Stomach (tissue), 9 donors: ENCODE data around the gene KIAA0040. TPM values are rescaled to one million over a fixed set of nuclear protein-coding genes. Genes with fewer than 3 reads are reported as not detected.

Experiments used
- DNase-seq, 2 donors: peaks; one replicate each; pipeline versions ENCODE4 v3.0.0 to v3.0.0-alpha.2; 2013 to 2019
- H3K27ac ChIP-seq, 5 donors: fragments of 200-600 bp in 4 of 5; sonication (generic) in 4 of 5; one replicate each; pipeline ENCODE4 v1.5.1; 2013 to 2019; ENCODE audit warnings: mild to moderate bottlenecking in 1 of 5, moderate library complexity in 1 of 5
- H3K27me3 ChIP-seq, 3 donors: fragments of 200-600 bp; sonication (generic); one replicate each; pipeline ENCODE4 v1.5.1; 2017 to 2019; ENCODE audit warnings: mixed run types in 1 of 3
- H3K36me3 ChIP-seq, 4 donors: fragments of 200-600 bp; sonication (generic); 1 replicate in 3 of 4; 2 replicates in 1 of 4; pipeline ENCODE4 v1.5.1; 2016 to 2019
- H3K4me1 ChIP-seq, 4 donors: fragments of 200-600 bp; sonication (generic); one replicate each; pipeline ENCODE4 v1.5.1; 2016 to 2019
- H3K4me3 ChIP-seq, 4 donors: fragments of 200-600 bp; sonication (generic) in 3 of 4; one replicate each; pipeline ENCODE4 v1.5.1; 2016 to 2019; ENCODE audit warnings: mild to moderate bottlenecking in 1 of 4
- H3K9me3 ChIP-seq, 4 donors: fragments of 200-600 bp; sonication (generic); one replicate each; pipeline ENCODE4 v1.5.1; 2016 to 2019
- CTCF ChIP-seq, 7 experiments: fragments of 450-650 bp in 4 of 7; fragments of 200-600 bp in 3 of 7; sonication (generic) in 3 of 7; IDR thresholded peaks; one replicate each; pipeline ENCODE4 v1.5.1; 2016 to 2019; ENCODE audit warnings: antibody characterized with exemption in 7 of 7, control low read depth in 2 of 7, mild to moderate bottlenecking in 1 of 7
- EP300 ChIP-seq: sonication (generic); formaldehyde crosslinking; IDR thresholded peaks from one replicate; pipeline ENCODE4 v1.6.1; 2017; ENCODE audit warnings: antibody characterized with exemption
- POLR2A ChIP-seq, 4 donors: fragments of 450-650 bp; IDR thresholded peaks; one replicate each; pipeline ENCODE4 v1.6.1; 2016; ENCODE audit warnings: antibody characterized with exemption in 4 of 4, control low read depth in 2 of 4, mild to moderate bottlenecking in 1 of 4, moderate library complexity in 1 of 4
- POLR2AphosphoS5 ChIP-seq, 3 donors: sonication (generic); formaldehyde crosslinking; IDR thresholded peaks; one replicate each; pipeline ENCODE4 v1.6.1; 2016; ENCODE audit warnings: antibody characterized with exemption in 3 of 3
- WGBS, 5 donors: extraction: QIAGEN DNeasy Blood & Tissue Kit in 3 of 5; methylation state at CpG; one replicate each; pipeline versions ENCODE4 v1.1.5 to v1.1.7; 2013 to 2018; 5-methylcytosine and 5-hydroxymethylcytosine counted together
- intact Hi-C: fragments of 100-400 bp; cut with DNase I; formaldehyde crosslinking; loops from one replicate; pipeline ENCODE4 v1.15.1; 2023; ENCODE audit warnings: low total_unique reads
- polyA plus RNA-seq, 3 donors: library from polyadenylated mRNA; stranded (reverse); fragments of 200-250 nt; gene quantifications; one replicate each; pipeline ENCODE4 v1.2.3, GENCODE V29; 2013
- total RNA-seq, 5 donors: library from RNA; depleted of rRNA; stranded (reverse); fragments of >200 nt; gene quantifications; one replicate each; pipeline versions ENCODE4 v1.1.0 to v1.2.3, GENCODE V29; 2014 to 2016
- donor health status: healthy with polysubstance abuse.
- donor health status: Bipolar disorder and iron deficiency.
- donor health status: healthy.

Gene KIAA0040
- total and polyA plus RNA-seq, 8 donors: 4.1 to 36.8 (median 14.8) TPM

GRCh38 chr1:175172503-175172902, 20.1 kb downstream of the KIAA0040 start:
- no peaks in the 10 kb centered on the region for H3K9me3 ChIP-seq
- peaks cover 8 to 48% (median 16%) of the 10 kb centered on the region in 4 donors for H3K4me1 ChIP-seq
- no peaks in the 10 kb centered on the region for H3K27me3 ChIP-seq
- TF ChIP-seq EP300: no peak
- no peak for TF ChIP-seq POLR2A (IDR thresholded peaks at IDR 0.05)
- no peak for TF ChIP-seq CTCF (IDR thresholded peaks at IDR 0.05)
- no peak for TF ChIP-seq POLR2AphosphoS5 (IDR thresholded peaks at IDR 0.05)
- H3K36me3 ChIP-seq: peaks cover 0 to 46% (median 23%) of the 10 kb centered on the region in 4 donors
- peak in 1 of 2 donors; percentile 23 for DNase-seq
- no peak overlapping the region for H3K4me3 ChIP-seq
- WGBS, 5 donors: 88 to 93% (median 88%) methylated on average over 3 of the region's 3 CpGs
- H3K27ac ChIP-seq: no peak overlapping the region
- intact Hi-C loops: no loop called here

- TF ChIP-seq POLR2AphosphoS5 (IDR thresholded peaks at IDR 0.05): no peak
- no peak for TF ChIP-seq EP300
- no peak for TF ChIP-seq CTCF (IDR thresholded peaks at IDR 0.05)
- no peak for TF ChIP-seq POLR2A (IDR thresholded peaks at IDR 0.05)
- peaks cover 5 to 44% (median 22%) of the 10 kb centered on the region in 4 donors for H3K36me3 ChIP-seq
- no peak for DNase-seq
- no peak overlapping the region for H3K4me3 ChIP-seq
- 52 to 72% (median 65%) methylated on average over 9 of the region's 9 CpGs for WGBS, 5 donors
- peaks cover 8 to 48% (median 15%) of the 10 kb centered on the region in 4 donors for H3K4me1 ChIP-seq
- H3K9me3 ChIP-seq: no peaks in the 10 kb centered on the region
- intact Hi-C loops: no loop called here
- no peak overlapping the region for H3K27ac ChIP-seq
- no peaks in the 10 kb centered on the region for H3K27me3 ChIP-seq
These were observed 21.3 kb downstream of the KIAA0040 start for GRCh38 chr1:175171036-175171913.

- Histone ChIP-seq H3K9me3 (no peaks in the 10 kb centered on the region), H3K4me1 (peaks cover 8 to 42% (median 13%) of the 10 kb centered on the region in 4 donors)
These were observed 23.1 kb downstream of the KIAA0040 start for GRCh38 chr1:175169286-175170018.

More at GRCh38 chr1:175169286-175170018, 23.1 kb downstream of the KIAA0040 start:
- H3K36me3 ChIP-seq: peaks cover 20 to 56% (median 36%) of the 10 kb centered on the region in 4 donors
- DNase-seq: no peak
- WGBS, 5 donors: 50 to 68% (median 56%) methylated on average over 6 of the region's 6 CpGs
- TF ChIP-seq EP300 (no peak), POLR2A (IDR thresholded peaks at IDR 0.05) (no peak), POLR2AphosphoS5 (IDR thresholded peaks at IDR 0.05) (no peak), CTCF (IDR thresholded peaks at IDR 0.05) (no peak)
- H3K27ac ChIP-seq: peak overlapping the region in 2 of 5 donors; percentile 40 to 49
- no peak overlapping the region for H3K4me3 ChIP-seq
- H3K27me3 ChIP-seq: no peaks in the 10 kb centered on the region
- intact Hi-C loops: loop anchor here (10.0 kb wide), 1 partner anchor 55 kb away; no protein-coding TSS in a partner anchor
